Coronary artery (tissue), 2 donors: ENCODE measurements around the gene PDE8B.

Source experiments
- DNase-seq: peaks from one replicate; pipeline ENCODE4 v3.0.0-alpha.2; 2017; ENCODE audit warnings: low spot score
- H3K27ac ChIP-seq, 2 donors: fragments of 200-600 bp; sonication (generic); one replicate each; pipeline ENCODE4 v1.5.1; 2016 to 2019
- H3K4me3 ChIP-seq: fragments of 200-600 bp; sonication (generic); 2 replicates; pipeline ENCODE4 v1.5.1; 2016; ENCODE audit warnings: mild to moderate bottlenecking, moderate library complexity
- CTCF ChIP-seq: fragments of 200-600 bp; sonication (generic); IDR thresholded peaks from one replicate; pipeline ENCODE4 v1.5.1; 2019; ENCODE audit warnings: antibody characterized with exemption

PDE8B gene

GRCh38 chr5:77306531-77306930 is 96.1 kb downstream of the PDE8B start:
- no peak for DNase-seq
- no peak for TF ChIP-seq CTCF
- Histone ChIP-seq H3K4me3 (no peak overlapping the region), H3K27ac (no peak overlapping the region)

GRCh38 chr5:77308154-77308960 is 97.9 kb downstream of the PDE8B start:
- no peak for DNase-seq
- Histone ChIP-seq H3K4me3 (no peak overlapping the region), H3K27ac (no peak overlapping the region)
- TF ChIP-seq CTCF: no peak

DNA sequence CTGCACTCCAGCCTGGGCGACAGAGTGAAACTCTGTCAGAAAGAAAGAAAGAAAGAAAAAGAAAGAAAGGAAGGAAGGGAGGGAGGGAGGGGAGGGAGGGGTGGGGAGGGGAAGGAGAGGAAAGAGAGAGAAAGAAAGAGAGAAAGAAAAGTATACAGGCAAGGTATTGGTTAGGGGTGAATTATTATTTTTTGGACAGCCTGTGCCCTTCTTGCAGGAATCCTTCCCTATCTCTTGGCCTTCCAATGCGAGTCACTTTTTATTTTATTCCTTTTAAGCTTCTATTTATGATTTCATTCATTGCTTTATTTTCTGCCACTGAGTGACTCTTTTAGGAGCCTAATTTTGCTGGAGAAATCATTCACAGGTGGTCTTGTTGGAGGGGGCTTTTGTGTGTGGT is 98.7 kb downstream of the PDE8B start:
- Histone ChIP-seq H3K27ac (no peak overlapping the region), H3K4me3 (no peak overlapping the region)
- DNase-seq: no peak
- no peak for TF ChIP-seq CTCF

- DNase-seq: no peak
- Histone ChIP-seq H3K4me3 (no peak overlapping the region), H3K27ac (no peak overlapping the region)
- no peak for TF ChIP-seq CTCF
Measured at GRCh38 chr5:77310494-77311213, 100.2 kb downstream of the PDE8B start.

- TF ChIP-seq CTCF: no peak
- Histone ChIP-seq H3K4me3 (no peak overlapping the region), H3K27ac (no peak overlapping the region)
- DNase-seq: no peak
Measured at GRCh38 chr5:77311214-77311571, 100.7 kb downstream of the PDE8B start.

DNA sequence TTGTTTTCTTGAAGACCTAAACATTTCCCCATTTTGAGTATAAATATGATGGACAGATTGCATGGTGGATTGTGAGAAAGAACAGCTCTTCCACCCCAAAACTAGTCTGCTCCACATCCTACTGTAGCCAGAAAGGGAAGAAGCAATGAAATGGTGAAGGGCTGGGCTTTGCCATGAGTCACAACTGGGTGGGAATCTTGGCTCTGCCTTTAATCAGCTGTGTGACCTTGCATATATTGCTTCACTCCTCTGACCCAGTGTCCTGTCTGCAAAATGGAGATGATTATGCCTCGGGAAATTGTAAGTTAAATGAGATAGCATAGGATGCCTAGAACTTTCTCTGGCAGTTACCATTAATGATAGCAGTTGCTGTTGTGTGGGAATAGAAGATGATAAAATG is 101.9 kb downstream of the PDE8B start:
- H3K27ac ChIP-seq: no peak overlapping the region
- no peak for TF ChIP-seq CTCF
- H3K4me3 ChIP-seq: no peak overlapping the region
- DNase-seq: no peak
